ENCODE measurements around the gene GON7.
"Not testable (repeated sequence)": the region's sequence is repeated elsewhere in the genome, so short reads cannot be mapped to it uniquely, and the experiment has no call there.

The GON7 gene

GRCh38 chr14:93206793-93207467 is at the start of gene GON7, which contains the start of gene UBR7:
TSS of gene GON7 (minus strand) at chr14:93207065. CDS start at chr14:93207037, 28 bp downstream.
TSS of gene UBR7 (plus strand) at chr14:93207256. CDS start at chr14:93207292, 36 bp downstream.
- DNase-seq, result peak; percentile 92 to 100 (median 96)
- intact Hi-C loops (cut with DNase I), result loop anchor here (1.0 to 5.0 kb wide), 3 partner anchors 125 to 336 kb away; partner anchors contain the start of gene UNC79

- DNase-seq, result no peak
These were observed 42.4 kb upstream of the GON7 start for GRCh38 chr14:93249128-93249831.

GRCh38 chr14:93246534-93246933 is 39.7 kb upstream of the GON7 start:
- intact Hi-C loops (cut with DNase I), result no loop called here
- DNase-seq, result no peak

More at GRCh38 chr14:93249128-93249831, 42.4 kb upstream of the GON7 start:
- intact Hi-C loops (cut with DNase I), result no loop called here

GRCh38 chr14:93245764-93246420 is 39.0 kb upstream of the GON7 start:
- DNase-seq, result peak in 1 of 10 donors; percentile 81
- intact Hi-C loops (cut with DNase I), result no loop called here

- no peak for DNase-seq
- intact Hi-C loops (cut with DNase I), result no loop called here
These were observed 33.8 kb upstream of the GON7 start for GRCh38 chr14:93240678-93241000.

GRCh38 chr14:93239869-93240677 is 33.2 kb upstream of the GON7 start:
- intact Hi-C loops (cut with DNase I), result no loop called here
- no peak for DNase-seq

- DNase-seq, result no peak
- intact Hi-C loops (cut with DNase I), result no loop called here
These were observed 27.9 kb upstream of the GON7 start for GRCh38 chr14:93234798-93235197.

GRCh38 chr14:93233078-93233477 is 26.2 kb upstream of the GON7 start:
- DNase-seq; intact Hi-C loops (cut with DNase I): not testable (repeated sequence)

- intact Hi-C loops (cut with DNase I), result no loop called here
These were observed 25.3 kb upstream of the GON7 start for GRCh38 chr14:93232159-93232558.

GRCh38 chr14:93231129-93231979 is 24.5 kb upstream of the GON7 start:
- DNase-seq, result peak in 9 of 10 donors; percentile 40 to 96 (median 73)
- intact Hi-C loops (cut with DNase I), result no loop called here

More at GRCh38 chr14:93232159-93232558, 25.3 kb upstream of the GON7 start:
- no peak for DNase-seq

GRCh38 chr14:93230539-93230938 is 23.7 kb upstream of the GON7 start:
- no peak for DNase-seq

GRCh38 chr14:93228550-93228949 is 21.7 kb upstream of the GON7 start:
- no peak for DNase-seq

More at GRCh38 chr14:93230539-93230938, 23.7 kb upstream of the GON7 start:
- intact Hi-C loops (cut with DNase I), result no loop called here

GRCh38 chr14:93223565-93223964 is 16.7 kb upstream of the GON7 start:
- intact Hi-C loops (cut with DNase I), result no loop called here
- DNase-seq, result no peak

More at GRCh38 chr14:93228550-93228949, 21.7 kb upstream of the GON7 start:
- intact Hi-C loops (cut with DNase I), result no loop called here

GRCh38 chr14:93220509-93220908 is 13.6 kb upstream of the GON7 start:
- intact Hi-C loops (cut with DNase I), result no loop called here
- no peak for DNase-seq

- intact Hi-C loops (cut with DNase I), result no loop called here
- no peak for DNase-seq
These were observed 12.3 kb upstream of the GON7 start for GRCh38 chr14:93219103-93219726.

- DNase-seq, result no peak
- intact Hi-C loops (cut with DNase I), result no loop called here
These were observed 7.7 kb upstream of the GON7 start for GRCh38 chr14:93214598-93214997.

- DNase-seq, result no peak
These were observed 5.6 kb upstream of the GON7 start for GRCh38 chr14:93212432-93212831.

GRCh38 chr14:93207468-93208308 is 823 bp upstream of the GON7 start:
- intact Hi-C loops (cut with DNase I), result loop anchor here (1.0 to 5.0 kb wide), 3 partner anchors 125 to 335 kb away; partner anchors contain the start of gene UNC79

More at GRCh38 chr14:93212432-93212831, 5.6 kb upstream of the GON7 start:
- intact Hi-C loops (cut with DNase I), result no loop called here

More at GRCh38 chr14:93207468-93208308, 823 bp upstream of the GON7 start:
- peak in 8 of 10 donors; percentile 36 to 94 (median 45) for DNase-seq

Data from posterior cingulate gyrus (tissue), 11 donors.